ENCODE measurements around the gene TRIM60. TPM values are rescaled to one million over a fixed set of nuclear protein-coding genes. Genes with fewer than 3 reads are reported as not detected.

The TRIM60 gene
- polyA plus RNA-seq (2012; ENCODE audit: insufficient read length, low read depth), result not detected

DNA sequence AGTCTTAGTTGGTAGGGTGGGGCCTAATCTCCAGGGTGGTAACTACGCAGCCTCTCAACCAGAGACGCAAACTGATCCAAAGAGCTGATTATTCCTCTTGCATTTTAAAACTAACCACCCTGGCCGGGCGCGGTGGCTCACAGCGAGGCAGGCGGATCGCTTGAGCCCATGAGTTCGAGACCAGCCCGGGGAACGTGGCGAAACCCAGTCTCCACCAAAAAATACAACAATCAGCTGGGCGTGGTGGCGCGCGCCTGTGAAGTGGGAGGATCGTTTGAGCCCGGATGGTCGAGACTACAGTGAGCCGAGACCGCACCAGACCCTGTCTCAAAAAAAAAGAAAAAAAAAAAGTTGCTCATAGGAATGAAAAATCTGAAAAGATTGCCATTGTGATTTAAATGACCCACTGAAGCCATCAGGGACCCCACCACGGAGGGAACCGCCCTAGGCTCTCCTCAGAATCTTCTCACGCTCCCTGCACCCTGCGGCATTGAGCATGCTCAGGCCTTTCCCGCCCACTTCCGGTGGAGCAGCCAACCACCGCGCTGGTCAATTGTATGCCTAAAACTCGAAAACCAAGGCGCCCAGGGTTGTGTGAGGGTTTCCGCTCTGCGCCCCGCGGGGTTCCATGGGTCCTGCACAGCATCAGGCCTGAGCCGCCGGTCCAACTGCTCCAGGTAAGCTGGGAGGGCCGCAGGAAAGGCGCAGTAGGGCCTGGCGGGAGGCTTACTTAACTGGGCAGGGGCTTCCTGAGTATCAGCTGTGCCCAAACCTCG lies at the start of gene TRIM60:
TSS of gene TRIM60 (plus strand) at position 564 of the 776 bp plus-strand sequence. CDS start 8,074 bp downstream, outside the sequence.
- TF ChIP-seq TAF1 (IDR thresholded peaks at IDR 0.05; ENCODE audit: borderline replicate concordance, insufficient read depth, low read length) (no peak), POLR2AphosphoS5 (IDR thresholded peaks at IDR 0.05; ENCODE audit: low read depth, low read length) (no peak), SIN3A (IDR thresholded peaks at IDR 0.05; ENCODE audit: borderline replicate concordance, insufficient read depth, low read length) (no peak), FOXP2 (optimal IDR thresholded peaks at IDR 0.05; ENCODE audit: borderline replicate concordance, extremely low read depth, extremely low read length, insufficient read depth) (no peak), REST (IDR thresholded peaks at IDR 0.05; ENCODE audit: insufficient read depth in 1 of 2, low read depth in 2 of 2, low read length in 2 of 2) (no peak)

GRCh38 chr4:164989471-164989870 lies 42.3 kb upstream of the TRIM60 start:
- TF ChIP-seq REST (IDR thresholded peaks at IDR 0.05; ENCODE audit: insufficient read depth in 1 of 2, low read depth in 2 of 2, low read length in 2 of 2) (no peak), FOXP2 (optimal IDR thresholded peaks at IDR 0.05; ENCODE audit: borderline replicate concordance, extremely low read depth, extremely low read length, insufficient read depth) (no peak), TAF1 (IDR thresholded peaks at IDR 0.05; ENCODE audit: borderline replicate concordance, insufficient read depth, low read length) (no peak), SIN3A (IDR thresholded peaks at IDR 0.05; ENCODE audit: borderline replicate concordance, insufficient read depth, low read length) (no peak), POLR2AphosphoS5 (IDR thresholded peaks at IDR 0.05; ENCODE audit: low read depth, low read length) (no peak)

- no peak for TF ChIP-seq TAF1 (IDR thresholded peaks at IDR 0.05; ENCODE audit: borderline replicate concordance, insufficient read depth, low read length)
- TF ChIP-seq REST (IDR thresholded peaks at IDR 0.05; ENCODE audit: insufficient read depth in 1 of 2, low read depth in 2 of 2, low read length in 2 of 2), result no peak
- TF ChIP-seq SIN3A (IDR thresholded peaks at IDR 0.05; ENCODE audit: borderline replicate concordance, insufficient read depth, low read length), result no peak
- TF ChIP-seq FOXP2 (optimal IDR thresholded peaks at IDR 0.05; ENCODE audit: borderline replicate concordance, extremely low read depth, extremely low read length, insufficient read depth), result no peak
- no peak for TF ChIP-seq POLR2AphosphoS5 (IDR thresholded peaks at IDR 0.05; ENCODE audit: low read depth, low read length)
These were observed 34.5 kb upstream of the TRIM60 start for GRCh38 chr4:164997324-164997723.

GRCh38 chr4:164997941-164998340 lies 33.9 kb upstream of the TRIM60 start:
- TF ChIP-seq REST (IDR thresholded peaks at IDR 0.05; ENCODE audit: insufficient read depth in 1 of 2, low read depth in 2 of 2, low read length in 2 of 2) (no peak), TAF1 (IDR thresholded peaks at IDR 0.05; ENCODE audit: borderline replicate concordance, insufficient read depth, low read length) (no peak), FOXP2 (optimal IDR thresholded peaks at IDR 0.05; ENCODE audit: borderline replicate concordance, extremely low read depth, extremely low read length, insufficient read depth) (no peak), SIN3A (IDR thresholded peaks at IDR 0.05; ENCODE audit: borderline replicate concordance, insufficient read depth, low read length) (no peak), POLR2AphosphoS5 (IDR thresholded peaks at IDR 0.05; ENCODE audit: low read depth, low read length) (no peak)

All from PFSK-1 (cell line).